ENCODE data around the gene CHST8.

Gene CHST8

GRCh38 chr19:33630880-33631608 lies 9.3 kb downstream of the CHST8 start:
- no peak for TF ChIP-seq CTCF (IDR thresholded peaks at IDR 0.05; ENCODE audit: low read depth, low read length, missing control alignments)
- no peak overlapping the region for H3K4me3 ChIP-seq (ENCODE audit: low read depth, low read length)
- no peak for DNase-seq (ENCODE audit: low read depth)

GRCh38 chr19:33631609-33631973 lies 9.8 kb downstream of the CHST8 start:
- DNase-seq (ENCODE audit: low read depth): no peak

GRCh38 chr19:33634361-33635091 lies 12.8 kb downstream of the CHST8 start:
- H3K4me3 ChIP-seq (ENCODE audit: low read depth, low read length): no peak overlapping the region
- DNase-seq (ENCODE audit: low read depth): no peak
- no peak for TF ChIP-seq CTCF (IDR thresholded peaks at IDR 0.05; ENCODE audit: low read depth, low read length, missing control alignments)

More at GRCh38 chr19:33631609-33631973, 9.8 kb downstream of the CHST8 start:
- H3K4me3 ChIP-seq (ENCODE audit: low read depth, low read length): no peak overlapping the region
- no peak for TF ChIP-seq CTCF (IDR thresholded peaks at IDR 0.05; ENCODE audit: low read depth, low read length, missing control alignments)

GRCh38 chr19:33638167-33639034 lies 16.6 kb downstream of the CHST8 start:
- no peak for TF ChIP-seq CTCF (IDR thresholded peaks at IDR 0.05; ENCODE audit: low read depth, low read length, missing control alignments)
- no peak overlapping the region for H3K4me3 ChIP-seq (ENCODE audit: low read depth, low read length)
- DNase-seq (ENCODE audit: low read depth): no peak

GRCh38 chr19:33639035-33639681 lies 17.4 kb downstream of the CHST8 start:
- no peak for TF ChIP-seq CTCF (IDR thresholded peaks at IDR 0.05; ENCODE audit: low read depth, low read length, missing control alignments)
- no peak overlapping the region for H3K4me3 ChIP-seq (ENCODE audit: low read depth, low read length)
- DNase-seq (ENCODE audit: low read depth): no peak

GRCh38 chr19:33640773-33641172 lies 19.0 kb downstream of the CHST8 start:
- TF ChIP-seq CTCF (IDR thresholded peaks at IDR 0.05; ENCODE audit: low read depth, low read length, missing control alignments): no peak
- DNase-seq (ENCODE audit: low read depth): no peak
- no peak overlapping the region for H3K4me3 ChIP-seq (ENCODE audit: low read depth, low read length)
